Panc1 (cell line): ENCODE data around the gene TM9SF4. TPM values are rescaled to one million over a fixed set of nuclear protein-coding genes. Genes with fewer than 3 reads are reported as not detected.

ENCODE experiments used
- ATAC-seq: fragments of 200-7000 bp; cut with Tn5 transposase; 2 replicates; pipeline ENCODE4 v1.9.1; 2020; ENCODE audit warnings: mild to moderate bottlenecking, moderate library complexity
- BruUV-seq: library from RNA; stranded (reverse); fragments of 400-500 nt; replicated peaks from 2 replicates; lab custom pipeline; 2021; lab: Mats Ljungman, UMichigan
- CTCF ChIA-PET: fragments of 300-600 bp; sonication (Branson Sonifier 250); formaldehyde crosslinking; loops from one replicate; lab custom pipeline; 2022; ENCODE audit warnings: antibody characterized with exemption; lab: Charles Lee
- POLR2A ChIA-PET: fragments of 300-600 bp; sonication (Branson Sonifier 250); formaldehyde crosslinking; loops from one replicate; lab custom pipeline; 2022; ENCODE audit warnings: antibody characterized with exemption; lab: Charles Lee
- DNase-seq: peaks from one replicate; pipeline ENCODE4 v3.0.0-alpha.2; 2010; ENCODE audit warnings: low read depth, low spot score
- H3K27ac ChIP-seq: 2 replicates; pipeline ENCODE4 v1.5.1; 2011; ENCODE audit warnings: mild to moderate bottlenecking, low read length, inconsistent platforms
- H3K27me3 ChIP-seq: fragments of 200-500 bp; sonication (Bioruptor generic); 2 replicates; pipeline ENCODE4 v1.6.0; 2014; ENCODE audit warnings: low read length, inconsistent platforms; ENCODE audit not compliant: control insufficient read depth, insufficient read depth
- H3K36me3 ChIP-seq: fragments of 200-500 bp; sonication (Bioruptor generic); 2 replicates; pipeline ENCODE4 v1.5.1; 2014; ENCODE audit warnings: inconsistent platforms, mild to moderate bottlenecking, low read length, moderate library complexity; ENCODE audit not compliant: control insufficient read depth, insufficient read depth
- H3K4me1 ChIP-seq: 2 replicates; pipeline ENCODE4 v1.5.1; 2011; ENCODE audit warnings: inconsistent platforms, mild to moderate bottlenecking, low read length, moderate library complexity; ENCODE audit not compliant: control insufficient read depth, insufficient read depth
- H3K4me3 ChIP-seq, 2 experiments: 2 replicates each; pipeline ENCODE4 v1.5.1; 2011 to 2012; ENCODE audit warnings: low read depth in 2 of 2, low read length in 2 of 2, mild to moderate bottlenecking in 2 of 2, inconsistent platforms in 1 of 2, moderate library complexity in 1 of 2
- H3K9me3 ChIP-seq: fragments of 200-500 bp; sonication (Bioruptor generic); 2 replicates; pipeline ENCODE4 v1.5.1; 2014; ENCODE audit warnings: low read depth, mild to moderate bottlenecking, inconsistent platforms, low read length, moderate library complexity; ENCODE audit not compliant: control insufficient read depth, insufficient read depth
- POLR2AphosphoS5 ChIP-seq: IDR thresholded peaks from 2 replicates; pipeline ENCODE4 v1.6.1; 2012; ENCODE audit warnings: mild to moderate bottlenecking, low read depth, low read length, moderate library complexity
- SIN3A ChIP-seq: IDR thresholded peaks from 2 replicates; pipeline ENCODE4 v1.6.1; 2012; ENCODE audit warnings: low read depth, mild to moderate bottlenecking, low read length, moderate library complexity, borderline replicate concordance; ENCODE audit not compliant: insufficient read depth
- TCF7L2 ChIP-seq: IDR thresholded peaks from 2 replicates; pipeline ENCODE4 v1.6.1; 2011; ENCODE audit warnings: mild to moderate bottlenecking, low read depth, low read length, inconsistent platforms
- in situ Hi-C: cut with HindIII; loops from 2 replicates; pipeline ENCODE4 v1.10.0; 2016; ENCODE audit warnings: low sequenced_read_pairs, low pct_unique_long_range_greater_than_20kb
- intact Hi-C: fragments of 100-400 bp; cut with micrococcal nuclease; formaldehyde crosslinking; loops from one replicate; pipeline ENCODE4 v1.10.0; 2022; ENCODE audit not compliant: unreplicated experiment
- total RNA-seq: library from RNA; stranded (reverse); gene quantifications from one replicate; pipeline ENCODE4 v1.2.1, GENCODE V29; 2021; ENCODE audit not compliant: unreplicated experiment
- TF ChIP-seq, protein P1 (sequence below), 2 experiments: IDR thresholded peaks; 2 replicates each; pipeline ENCODE4 v1.6.1; 2011 to 2012; ENCODE audit warnings: low read depth in 2 of 2, control low read depth in 1 of 2, low read length in 1 of 2, mild to moderate bottlenecking in 1 of 2, moderate library complexity in 1 of 2; ENCODE audit not compliant: insufficient read depth in 1 of 2
- TF ChIP-seq, protein P2 (sequence below): fragments of 450-650 bp; IDR thresholded peaks from 2 replicates; pipeline ENCODE4 v1.5.1; 2017; ENCODE audit warnings: mild to moderate bottlenecking

Gene TM9SF4
- total RNA-seq, 1 experiment from 2014 or later: 180 TPM

DNA sequence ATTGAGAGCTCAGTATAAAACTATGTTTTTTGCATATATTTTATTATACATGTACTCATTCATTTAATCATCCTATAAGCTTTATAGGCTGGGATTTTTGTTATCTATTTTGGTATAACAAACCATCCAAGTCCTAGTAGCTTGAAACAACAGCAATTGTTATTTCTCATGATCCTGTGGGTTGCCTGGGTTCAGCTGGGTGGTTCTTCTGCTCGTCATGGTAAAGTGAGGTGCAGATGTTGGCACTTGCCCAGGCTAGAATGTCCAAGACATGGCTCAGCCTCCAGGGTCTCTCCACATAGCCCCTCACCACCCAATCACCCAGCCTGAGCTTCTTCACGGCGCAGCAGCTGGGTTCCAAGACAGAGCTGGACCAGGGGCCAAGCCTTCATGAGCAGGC, 20.8 kb upstream of the TM9SF4 start:
- DNase-seq (no peak), ATAC-seq (no peak)
- intact Hi-C loops (no loop called here), in situ Hi-C loops (loop anchor here (10.0 kb wide), 1 partner anchor 344 kb away; no protein-coding TSS in a partner anchor)
- H3K4me3 ChIP-seq: no peak overlapping the region
- no peak overlapping the region for H3K27ac ChIP-seq
- POLR2A ChIA-PET: no interaction called here
- TF ChIP-seq POLR2AphosphoS5 (no peak), SIN3A (no peak), TCF7L2 (no peak)
- TF ChIP-seq, protein P1, sequence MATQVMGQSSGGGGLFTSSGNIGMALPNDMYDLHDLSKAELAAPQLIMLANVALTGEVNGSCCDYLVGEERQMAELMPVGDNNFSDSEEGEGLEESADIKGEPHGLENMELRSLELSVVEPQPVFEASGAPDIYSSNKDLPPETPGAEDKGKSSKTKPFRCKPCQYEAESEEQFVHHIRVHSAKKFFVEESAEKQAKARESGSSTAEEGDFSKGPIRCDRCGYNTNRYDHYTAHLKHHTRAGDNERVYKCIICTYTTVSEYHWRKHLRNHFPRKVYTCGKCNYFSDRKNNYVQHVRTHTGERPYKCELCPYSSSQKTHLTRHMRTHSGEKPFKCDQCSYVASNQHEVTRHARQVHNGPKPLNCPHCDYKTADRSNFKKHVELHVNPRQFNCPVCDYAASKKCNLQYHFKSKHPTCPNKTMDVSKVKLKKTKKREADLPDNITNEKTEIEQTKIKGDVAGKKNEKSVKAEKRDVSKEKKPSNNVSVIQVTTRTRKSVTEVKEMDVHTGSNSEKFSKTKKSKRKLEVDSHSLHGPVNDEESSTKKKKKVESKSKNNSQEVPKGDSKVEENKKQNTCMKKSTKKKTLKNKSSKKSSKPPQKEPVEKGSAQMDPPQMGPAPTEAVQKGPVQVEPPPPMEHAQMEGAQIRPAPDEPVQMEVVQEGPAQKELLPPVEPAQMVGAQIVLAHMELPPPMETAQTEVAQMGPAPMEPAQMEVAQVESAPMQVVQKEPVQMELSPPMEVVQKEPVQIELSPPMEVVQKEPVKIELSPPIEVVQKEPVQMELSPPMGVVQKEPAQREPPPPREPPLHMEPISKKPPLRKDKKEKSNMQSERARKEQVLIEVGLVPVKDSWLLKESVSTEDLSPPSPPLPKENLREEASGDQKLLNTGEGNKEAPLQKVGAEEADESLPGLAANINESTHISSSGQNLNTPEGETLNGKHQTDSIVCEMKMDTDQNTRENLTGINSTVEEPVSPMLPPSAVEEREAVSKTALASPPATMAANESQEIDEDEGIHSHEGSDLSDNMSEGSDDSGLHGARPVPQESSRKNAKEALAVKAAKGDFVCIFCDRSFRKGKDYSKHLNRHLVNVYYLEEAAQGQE (IDR thresholded peaks at IDR 0.05; ENCODE audit: insufficient read depth in 1 of 2, low read depth in 2 of 2, low read length in 1 of 2): no peak
- TF ChIP-seq, protein P2, sequence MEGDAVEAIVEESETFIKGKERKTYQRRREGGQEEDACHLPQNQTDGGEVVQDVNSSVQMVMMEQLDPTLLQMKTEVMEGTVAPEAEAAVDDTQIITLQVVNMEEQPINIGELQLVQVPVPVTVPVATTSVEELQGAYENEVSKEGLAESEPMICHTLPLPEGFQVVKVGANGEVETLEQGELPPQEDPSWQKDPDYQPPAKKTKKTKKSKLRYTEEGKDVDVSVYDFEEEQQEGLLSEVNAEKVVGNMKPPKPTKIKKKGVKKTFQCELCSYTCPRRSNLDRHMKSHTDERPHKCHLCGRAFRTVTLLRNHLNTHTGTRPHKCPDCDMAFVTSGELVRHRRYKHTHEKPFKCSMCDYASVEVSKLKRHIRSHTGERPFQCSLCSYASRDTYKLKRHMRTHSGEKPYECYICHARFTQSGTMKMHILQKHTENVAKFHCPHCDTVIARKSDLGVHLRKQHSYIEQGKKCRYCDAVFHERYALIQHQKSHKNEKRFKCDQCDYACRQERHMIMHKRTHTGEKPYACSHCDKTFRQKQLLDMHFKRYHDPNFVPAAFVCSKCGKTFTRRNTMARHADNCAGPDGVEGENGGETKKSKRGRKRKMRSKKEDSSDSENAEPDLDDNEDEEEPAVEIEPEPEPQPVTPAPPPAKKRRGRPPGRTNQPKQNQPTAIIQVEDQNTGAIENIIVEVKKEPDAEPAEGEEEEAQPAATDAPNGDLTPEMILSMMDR: no peak
- BruUV-seq: no TSS peak
- no peaks in the 10 kb centered on the region for H3K36me3 ChIP-seq
- H3K9me3 ChIP-seq: no peaks in the 10 kb centered on the region; the same call in 1 of the 2 replicates
- no peaks in the 10 kb centered on the region for H3K4me1 ChIP-seq
- CTCF ChIA-PET: no interaction called here
- peaks cover 3% of the 10 kb centered on the region; the same call in 1 of the 2 replicates for H3K27me3 ChIP-seq

DNA sequence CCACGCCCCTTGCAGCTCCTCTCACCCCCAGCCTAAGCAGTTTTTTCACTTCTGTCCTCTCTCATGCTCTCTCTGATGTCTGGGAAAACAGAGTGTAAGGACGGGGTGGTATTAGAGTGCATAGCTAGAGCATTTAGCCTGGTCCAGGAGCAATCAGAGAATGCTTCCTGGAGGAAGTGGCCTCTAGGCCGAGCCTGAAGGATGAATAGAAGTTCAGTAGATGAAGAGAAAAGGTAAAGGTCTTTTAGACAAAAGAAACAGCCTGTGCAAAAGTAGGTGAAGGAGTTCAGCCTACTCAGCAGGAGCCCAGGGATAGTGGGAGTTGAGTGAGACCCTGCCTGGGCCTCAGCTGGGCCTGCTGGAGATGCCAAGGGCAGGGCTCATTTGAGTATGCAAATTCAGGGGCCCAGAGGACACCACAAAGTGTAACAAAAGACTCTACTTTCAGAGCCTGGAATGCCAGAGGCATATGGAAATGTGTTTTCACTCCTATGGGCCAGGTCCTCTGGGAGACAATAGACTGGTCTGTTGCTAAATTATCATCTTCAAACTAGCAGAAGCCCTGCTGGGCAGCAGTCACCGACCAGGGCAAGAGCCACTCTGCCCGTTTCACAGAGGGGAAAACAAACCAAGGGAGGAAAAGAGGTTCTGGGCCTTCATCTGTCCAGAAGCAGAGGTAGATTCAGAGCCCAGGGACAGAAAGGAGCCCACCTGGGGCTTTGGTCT, 19.7 kb upstream of the TM9SF4 start:
- ATAC-seq (no peak), DNase-seq (no peak)
- BruUV-seq: no TSS peak
- ChIA-PET CTCF (interaction anchor here (1.2 to 2.5 kb wide), 2 partner anchors 17 to 55 kb away, joined by 5 to 13 read pairs; no protein-coding TSS in a partner anchor), POLR2A (no interaction called here)
- Histone ChIP-seq H3K4me3 (no peak overlapping the region), H3K4me1 (no peaks in the 10 kb centered on the region), H3K27me3 (peaks cover 3% of the 10 kb centered on the region; the same call in 1 of the 2 replicates), H3K36me3 (no peaks in the 10 kb centered on the region), H3K27ac (no peak overlapping the region), H3K9me3 (no peaks in the 10 kb centered on the region; the same call in 1 of the 2 replicates)
- in situ Hi-C loops (loop anchor here (10.0 kb wide), 1 partner anchor 345 kb away; no protein-coding TSS in a partner anchor), intact Hi-C loops (loop anchor here (5.0 to 10.0 kb wide), 3 partner anchors 52 to 267 kb away; partner anchors contain the start of gene PDRG1)
- TF ChIP-seq SIN3A (no peak), POLR2AphosphoS5 (no peak), TCF7L2 (no peak)
- TF ChIP-seq, protein P1 (IDR thresholded peaks at IDR 0.05; ENCODE audit: insufficient read depth in 1 of 2, low read depth in 2 of 2, low read length in 1 of 2): no peak
- TF ChIP-seq, protein P2: no peak
